GM18909 (cell line): ENCODE data around the gene GOLGA7B.

Source experiments
- ATAC-seq: cut with Tn5 transposase; IDR thresholded peaks from one replicate; pipeline ENCODE4 v1.9.1; 2021; ENCODE audit warnings: mild to moderate bottlenecking; ENCODE audit not compliant: unreplicated experiment, poor library complexity

The GOLGA7B gene

GRCh38 chr10:97889461-97890265, 40.0 kb downstream of the GOLGA7B start:
- ATAC-seq: no peak

GRCh38 chr10:97891497-97892167, 42.0 kb downstream of the GOLGA7B start:
- no peak for ATAC-seq

- ATAC-seq: no peak
Measured at GRCh38 chr10:97892506-97892905, 42.9 kb downstream of the GOLGA7B start.

GRCh38 chr10:97892939-97893338, 43.3 kb downstream of the GOLGA7B start:
- ATAC-seq: no peak

- ATAC-seq: no peak
Measured at GRCh38 chr10:97894092-97894491, 44.4 kb downstream of the GOLGA7B start.

- no peak for ATAC-seq
Measured at GRCh38 chr10:97895084-97895483, 45.4 kb downstream of the GOLGA7B start.

GRCh38 chr10:97895915-97896314, 46.3 kb downstream of the GOLGA7B start:
- ATAC-seq: no peak

GRCh38 chr10:97896756-97897358, 47.2 kb downstream of the GOLGA7B start:
- ATAC-seq: no peak

- no peak for ATAC-seq
Measured at GRCh38 chr10:97898429-97898828, 48.8 kb downstream of the GOLGA7B start.

- ATAC-seq: no peak
Measured at GRCh38 chr10:97901381-97901780, 51.7 kb downstream of the GOLGA7B start.

- no peak for ATAC-seq
Measured at GRCh38 chr10:97903128-97904017, 53.7 kb downstream of the GOLGA7B start.

GRCh38 chr10:97904018-97904381, 54.4 kb downstream of the GOLGA7B start:
- no peak for ATAC-seq

GRCh38 chr10:97904576-97904975, 54.9 kb downstream of the GOLGA7B start:
- ATAC-seq: no peak

- no peak for ATAC-seq
Measured at GRCh38 chr10:97905276-97905675, 55.6 kb downstream of the GOLGA7B start.

GRCh38 chr10:97907211-97907610, 57.6 kb downstream of the GOLGA7B start:
- no peak for ATAC-seq

- no peak for ATAC-seq
Measured at GRCh38 chr10:97907830-97908229, 58.2 kb downstream of the GOLGA7B start.

GRCh38 chr10:97910661-97911060, 61.0 kb downstream of the GOLGA7B start:
- no peak for ATAC-seq

- no peak for ATAC-seq
Measured at GRCh38 chr10:97911217-97911616, 61.6 kb downstream of the GOLGA7B start.

GRCh38 chr10:97913193-97913592, 63.5 kb downstream of the GOLGA7B start:
- ATAC-seq: no peak

- ATAC-seq: no peak
Measured at GRCh38 chr10:97913614-97914013, 64.0 kb downstream of the GOLGA7B start.
